Activated CD8-positive, alpha-beta T cell treated with anti-CD3 and anti-CD28 coated beads, Interleukin-2, amount 10 ng/mL, durations not matched to agents 7 days and 5 days (primary cell): Measurements from ENCODE around the gene DEFB121. TPM values are rescaled to one million over a fixed set of nuclear protein-coding genes. Genes with fewer than 3 reads are reported as not detected.
"Not testable (repeated sequence)": the region's sequence is repeated elsewhere in the genome, so short reads cannot be mapped to it uniquely, and the experiment has no call there.

Experiments
- ATAC-seq: fragments of 150-1000 bp; cut with Tn5 transposase; one replicate; pipeline ENCODE4 v1.10.0; 2021; ENCODE audit warnings: moderate library complexity
- CTCF ChIA-PET: fragments of 350-600 bp; sonication (Branson Sonifier 250); formaldehyde crosslinking; loops from one replicate; lab custom pipeline; 2021; ENCODE audit warnings: antibody characterized with exemption; lab: Charles Lee
- POLR2A ChIA-PET: fragments of 350-600 bp; sonication (Branson Sonifier 250); formaldehyde crosslinking; loops from one replicate; lab custom pipeline; 2021; ENCODE audit warnings: antibody characterized with exemption; lab: Charles Lee
- DNase-seq: peaks from one replicate; pipeline ENCODE4 v3.0.0-alpha.2; 2020
- H3K27ac Mint-ChIP-seq: one replicate; pipeline ENCODE4 v1.8.0; 2021; ENCODE audit warnings: mild to moderate bottlenecking, mixed read lengths
- H3K27me3 Mint-ChIP-seq: one replicate; pipeline ENCODE4 v1.8.0; 2021; ENCODE audit warnings: low read depth, mixed read lengths
- H3K36me3 Mint-ChIP-seq: one replicate; pipeline ENCODE4 v1.8.0; 2021; ENCODE audit warnings: low read depth, mixed read lengths
- H3K4me1 Mint-ChIP-seq: one replicate; pipeline ENCODE4 v1.8.0; 2021; ENCODE audit warnings: low read depth, mixed read lengths
- H3K4me3 Mint-ChIP-seq: one replicate; pipeline ENCODE4 v1.8.0; 2021; ENCODE audit warnings: mild to moderate bottlenecking, mixed read lengths
- H3K9me3 Mint-ChIP-seq: one replicate; pipeline ENCODE4 v1.8.0; 2022; ENCODE audit warnings: mixed read lengths; ENCODE audit not compliant: insufficient read depth
- total RNA-seq, 2 experiments: library from RNA; stranded (reverse); gene quantifications; one replicate each; pipeline ENCODE4 v1.2.3, GENCODE V29; 2021

Gene DEFB121, protein sequence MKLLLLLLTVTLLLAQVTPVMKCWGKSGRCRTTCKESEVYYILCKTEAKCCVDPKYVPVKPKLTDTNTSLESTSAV
- total RNA-seq, result not detected

DNA sequence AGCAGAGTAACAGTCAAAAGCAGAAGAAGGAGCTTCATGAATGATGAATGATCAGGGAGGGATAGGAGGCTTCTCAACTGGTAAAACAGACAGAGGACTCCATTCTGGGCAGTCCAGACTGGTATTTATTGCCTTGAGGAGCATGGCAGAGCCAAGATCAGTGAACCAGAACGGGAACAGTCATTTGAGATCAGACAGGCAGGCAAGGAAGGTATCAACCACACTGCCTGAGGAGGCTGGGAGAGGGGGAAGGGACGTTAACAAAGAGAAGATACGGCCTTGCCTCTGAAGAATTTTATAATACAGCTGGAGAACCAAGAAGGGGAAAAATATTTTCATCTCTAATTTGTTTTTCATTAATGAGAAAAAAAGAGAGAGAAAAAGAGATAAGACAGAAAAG, at the start of gene DEFB121:
Gene DEFB121, minus strand, starts transcription at position 101 of the 400 bp plus-strand sequence. Its CDS starts 63 bp downstream, at position 38.
- ATAC-seq, result no peak
- POLR2A ChIA-PET, result no interaction called here
- H3K27me3 Mint-ChIP-seq, result no peaks in the 10 kb centered on the region
- H3K27ac Mint-ChIP-seq, result no peak within 1 kb of the TSS
- DNase-seq, result no peak
- H3K36me3 Mint-ChIP-seq, result no peaks in the 10 kb centered on the region
- CTCF ChIA-PET, result interaction anchor here (1.3 kb wide), 1 partner anchor 91 kb away, joined by 3 read pairs; no protein-coding TSS in a partner anchor
- H3K9me3 Mint-ChIP-seq, result no peaks in the 10 kb centered on the region
- H3K4me3 Mint-ChIP-seq, result no peak within 1 kb of the TSS
- H3K4me1 Mint-ChIP-seq, result no peaks in the 10 kb centered on the region

DNA sequence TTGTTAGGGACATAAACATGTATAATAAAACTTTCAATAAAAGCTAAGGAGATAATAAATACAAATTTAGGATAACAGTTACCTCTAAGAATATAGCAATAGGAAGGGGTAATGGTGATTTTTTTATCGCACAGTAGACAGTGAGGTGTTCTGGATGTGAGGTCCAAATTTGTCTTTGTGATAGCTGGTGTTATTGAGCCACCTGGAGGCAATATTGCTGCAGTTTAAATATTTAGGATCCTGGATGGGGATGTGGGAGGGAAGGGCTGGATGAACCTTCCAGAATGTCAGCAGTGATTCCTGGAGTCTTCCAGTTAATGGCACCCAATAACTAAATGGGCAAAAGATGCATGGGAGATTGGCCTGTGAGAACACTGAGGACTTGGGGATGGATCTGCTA, 48.3 kb upstream of the DEFB121 start:
- ChIA-PET CTCF (interaction anchor here (1.3 to 1.8 kb wide), 2 partner anchors 14 to 49 kb away, joined by 3 to 5 read pairs; partner anchors contain the start of gene DEFB123), POLR2A (no interaction called here)
- H3K27ac Mint-ChIP-seq, result no peak overlapping the region
- ATAC-seq (no peak), DNase-seq (no peak)
- H3K36me3 Mint-ChIP-seq, result no peaks in the 10 kb centered on the region
- H3K4me3 Mint-ChIP-seq, result no peak overlapping the region
- peaks cover 5% of the 10 kb centered on the region for H3K27me3 Mint-ChIP-seq
- no peaks in the 10 kb centered on the region for H3K4me1 Mint-ChIP-seq
- no peaks in the 10 kb centered on the region for H3K9me3 Mint-ChIP-seq

DNA sequence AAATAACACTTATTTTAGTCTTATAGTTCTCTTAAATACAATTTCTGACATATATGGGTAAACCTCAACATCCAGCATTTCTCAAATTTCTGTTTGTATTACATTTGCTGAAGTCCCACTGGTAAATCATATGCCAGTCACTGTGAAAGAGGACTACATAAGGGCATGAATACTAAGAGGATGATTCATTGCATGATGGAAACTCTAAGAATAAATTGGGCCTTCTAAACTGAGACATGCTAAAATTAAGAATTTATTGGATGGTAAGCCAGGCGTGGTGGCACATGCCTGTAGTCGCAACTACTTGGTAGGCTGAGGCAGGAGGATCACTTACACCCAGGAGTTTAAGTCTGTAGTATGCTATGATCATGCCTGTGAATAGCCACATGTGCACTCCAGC, 46.6 kb upstream of the DEFB121 start:
- Mint-ChIP-seq H3K4me1 (no peaks in the 10 kb centered on the region), H3K36me3 (no peaks in the 10 kb centered on the region), H3K27me3 (peaks cover 2% of the 10 kb centered on the region), H3K4me3 (no peak overlapping the region), H3K9me3 (no peaks in the 10 kb centered on the region), H3K27ac (no peak overlapping the region)
- ATAC-seq (no peak), DNase-seq (no peak)
- ChIA-PET POLR2A (no interaction called here), CTCF (no interaction called here)

DNA sequence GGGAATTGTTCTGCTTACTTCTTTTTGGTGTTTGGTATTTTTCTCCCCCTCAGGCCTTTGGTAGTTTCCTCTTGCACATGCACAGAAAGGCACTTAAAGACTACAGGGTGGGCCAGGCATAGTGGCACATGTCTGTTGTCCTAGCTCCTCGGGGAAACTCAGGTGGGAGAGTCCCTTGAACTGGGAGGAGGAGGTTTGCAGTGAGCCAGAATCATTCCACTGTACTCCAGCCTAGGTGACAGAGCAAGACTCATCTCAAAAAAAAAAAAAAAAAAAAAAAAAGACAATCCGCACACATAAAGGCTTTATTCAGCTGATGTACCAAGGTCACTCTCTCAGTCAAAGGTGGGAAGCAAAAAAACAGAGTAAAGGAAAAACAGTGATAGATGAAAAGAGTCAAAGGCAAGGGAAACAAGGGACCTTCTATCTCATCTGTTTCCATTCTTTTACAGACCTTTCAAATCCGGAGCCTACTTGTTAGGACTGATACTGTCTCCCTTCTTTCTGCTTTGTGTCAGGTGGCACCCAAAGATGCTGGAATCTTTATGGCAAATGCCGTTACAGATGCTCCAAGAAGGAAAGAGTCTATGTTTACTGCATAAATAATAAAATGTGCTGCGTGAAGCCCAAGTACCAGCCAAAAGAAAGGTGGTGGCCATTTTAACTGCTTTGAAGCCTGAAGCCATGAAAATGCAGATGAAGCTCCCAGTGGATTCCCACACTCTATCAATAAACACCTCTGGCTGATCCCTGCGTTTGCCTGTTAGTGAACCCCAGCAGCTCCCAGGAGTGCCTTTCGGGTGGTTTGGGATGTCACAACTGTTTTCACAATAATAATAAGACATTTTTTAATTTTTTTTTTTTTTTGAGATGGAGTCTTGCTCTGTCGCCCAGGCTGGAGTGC, 43.7 kb upstream of the DEFB121 start:
- DNase-seq (no peak), ATAC-seq (no peak)
- H3K36me3 Mint-ChIP-seq, result no peaks in the 10 kb centered on the region
- no peaks in the 10 kb centered on the region for H3K9me3 Mint-ChIP-seq
- ChIA-PET POLR2A (no interaction called here), CTCF (interaction anchor here (0.6 to 0.9 kb wide), 3 partner anchors 9 to 54 kb away, joined by 3 to 4 read pairs (median 3); no protein-coding TSS in a partner anchor)
- H3K4me1 Mint-ChIP-seq, result no peaks in the 10 kb centered on the region
- H3K4me3 Mint-ChIP-seq, result no peak overlapping the region
- peaks cover 2% of the 10 kb centered on the region for H3K27me3 Mint-ChIP-seq
- H3K27ac Mint-ChIP-seq, result no peak overlapping the region

DNA sequence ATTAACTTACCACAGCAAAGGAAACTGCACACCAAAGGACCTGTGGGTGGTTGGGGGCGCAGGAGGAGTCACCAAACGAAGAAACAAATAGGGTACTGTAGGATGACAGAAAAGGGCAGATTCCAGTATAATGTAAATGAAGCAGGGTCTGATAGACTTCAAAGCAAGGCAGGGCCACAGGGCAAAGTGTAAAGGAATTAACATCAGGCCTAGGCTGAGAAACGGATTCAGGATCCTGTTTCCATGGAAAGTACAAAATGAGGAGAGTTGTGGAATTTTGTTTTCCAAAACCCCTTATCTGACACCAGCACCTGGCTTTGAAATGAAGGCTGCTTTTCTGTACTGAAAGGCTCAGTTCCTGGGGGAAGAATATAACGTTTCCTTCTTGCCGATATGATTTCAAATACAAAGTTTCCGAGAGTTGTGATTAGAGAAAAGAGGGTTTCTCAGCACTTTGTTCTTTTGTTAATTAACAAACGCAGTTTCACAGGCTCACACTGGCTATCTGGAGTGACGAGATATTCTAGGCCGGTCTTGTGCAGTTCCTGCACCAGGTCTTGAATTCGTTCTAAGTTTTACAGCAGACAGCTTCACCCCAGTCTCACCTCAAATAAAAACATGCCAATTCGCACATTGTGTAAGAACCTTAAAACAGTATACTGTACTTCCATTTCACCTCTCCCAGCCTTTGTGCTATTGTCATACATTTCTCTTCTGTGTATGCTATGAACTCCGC, 40.2 kb upstream of the DEFB121 start:
- Mint-ChIP-seq H3K36me3 (no peaks in the 10 kb centered on the region), H3K4me1 (no peaks in the 10 kb centered on the region), H3K4me3 (no peak overlapping the region), H3K27ac (no peak overlapping the region), H3K27me3 (peaks cover 2% of the 10 kb centered on the region), H3K9me3 (no peaks in the 10 kb centered on the region)
- ChIA-PET CTCF (no interaction called here), POLR2A (no interaction called here)
- no peak for DNase-seq
- ATAC-seq, result no peak

DNA sequence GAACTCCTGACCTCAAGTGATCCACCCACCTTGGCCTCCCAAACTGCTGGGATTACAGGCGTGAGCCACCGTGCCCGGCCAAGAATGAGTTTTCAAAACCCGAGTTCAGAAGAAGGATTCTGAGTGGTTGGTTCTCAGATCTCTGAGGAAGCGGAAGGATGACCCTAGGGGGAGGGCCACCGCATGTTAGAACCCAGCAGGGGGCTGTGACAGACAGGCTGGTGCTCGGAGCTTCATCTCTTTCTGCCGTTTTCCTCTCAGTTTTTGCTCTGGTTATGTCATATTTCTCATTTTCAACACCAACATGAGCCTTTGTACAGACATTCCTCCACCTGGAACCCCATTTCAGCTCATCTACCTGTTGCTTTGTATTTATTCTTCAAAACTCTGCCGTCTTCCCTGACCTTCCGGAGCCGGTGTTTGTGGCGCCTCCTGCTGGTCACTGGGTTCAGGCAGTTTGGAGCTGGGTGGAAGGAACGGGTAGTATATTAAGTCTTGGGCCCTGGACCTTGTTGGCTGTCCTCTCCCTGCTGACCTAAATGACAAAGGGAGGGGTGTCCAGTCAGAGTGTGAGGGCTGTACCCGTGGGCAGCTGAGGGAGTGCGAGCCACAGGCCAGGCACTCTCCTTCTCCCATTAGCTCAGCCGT, 34.1 kb upstream of the DEFB121 start, which contains the start of gene DEFB123:
Gene DEFB123, plus strand, starts transcription at position 621 of the 648 bp plus-strand sequence. CDS start 67 bp downstream, outside the sequence.
- Mint-ChIP-seq H3K27ac (no peak within 1 kb of the TSS), H3K4me3 (no peak within 1 kb of the TSS), H3K36me3 (no peaks in the 10 kb centered on the region), H3K4me1 (no peaks in the 10 kb centered on the region), H3K27me3 (no peaks in the 10 kb centered on the region), H3K9me3 (no peaks in the 10 kb centered on the region)
- ChIA-PET POLR2A (no interaction called here), CTCF (interaction anchor here (0.6 to 1.4 kb wide), 3 partner anchors 14 to 28 kb away, joined by 3 to 5 read pairs (median 4); no protein-coding TSS in a partner anchor)
- no peak for ATAC-seq
- no peak for DNase-seq

DNA sequence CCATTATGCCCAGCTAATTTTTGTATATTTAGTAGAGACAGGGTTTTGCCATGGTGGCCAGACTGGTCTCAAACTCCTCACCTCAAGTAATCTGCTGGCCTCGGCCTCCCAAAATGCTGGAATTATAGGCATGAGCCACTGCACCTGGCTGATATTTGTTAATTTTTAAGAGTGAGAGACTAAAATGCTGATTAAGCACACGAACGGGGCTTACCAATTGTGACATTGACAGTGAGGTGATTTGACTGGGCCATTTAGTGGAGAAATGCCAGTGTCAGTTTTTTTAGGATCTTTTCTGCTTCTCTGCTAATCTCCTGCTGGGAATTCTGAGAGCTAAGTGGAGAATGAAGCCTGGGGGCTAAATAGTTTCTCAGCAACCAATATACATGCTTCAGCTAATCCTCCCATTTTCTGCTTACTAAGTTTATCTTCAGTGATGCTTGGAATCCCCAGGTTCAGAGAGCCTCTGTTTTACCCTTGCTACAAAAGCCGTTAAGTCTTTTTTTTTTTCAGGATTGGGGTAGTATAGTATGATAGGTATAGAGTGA, 24.6 kb upstream of the DEFB121 start:
- no peaks in the 10 kb centered on the region for H3K36me3 Mint-ChIP-seq
- no peak overlapping the region for H3K4me3 Mint-ChIP-seq
- DNase-seq, result no peak
- no peaks in the 10 kb centered on the region for H3K9me3 Mint-ChIP-seq
- ChIA-PET POLR2A (no interaction called here), CTCF (no interaction called here)
- no peak for ATAC-seq
- H3K27ac Mint-ChIP-seq, result no peak overlapping the region
- H3K4me1 Mint-ChIP-seq, result no peaks in the 10 kb centered on the region
- peaks cover 2% of the 10 kb centered on the region for H3K27me3 Mint-ChIP-seq

DNA sequence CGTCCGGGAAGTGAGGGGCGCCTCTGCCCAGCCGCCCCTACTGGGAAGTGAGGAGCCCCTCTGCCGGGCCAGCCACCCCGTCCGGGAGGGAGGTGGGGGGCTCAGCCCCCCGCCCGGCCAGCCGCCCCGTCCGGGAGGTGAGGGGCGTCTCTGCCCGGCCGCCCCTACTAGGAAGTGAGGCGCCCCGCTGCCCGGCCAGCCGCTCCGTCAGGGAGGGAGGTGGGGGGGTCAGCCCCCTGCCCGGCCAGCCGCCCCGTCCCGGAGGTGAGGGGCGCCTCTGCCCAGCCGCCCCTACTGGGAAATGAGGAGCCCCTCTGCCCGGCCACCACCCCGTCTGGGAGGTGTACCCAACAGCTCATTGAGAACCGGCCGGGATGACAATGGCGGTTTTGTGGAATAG, 21.6 kb upstream of the DEFB121 start:
- H3K27ac Mint-ChIP-seq, ATAC-seq, H3K9me3 Mint-ChIP-seq, H3K36me3 Mint-ChIP-seq, H3K27me3 Mint-ChIP-seq, H3K4me3 Mint-ChIP-seq, POLR2A ChIA-PET, H3K4me1 Mint-ChIP-seq, DNase-seq, CTCF ChIA-PET: not testable (repeated sequence)

DNA sequence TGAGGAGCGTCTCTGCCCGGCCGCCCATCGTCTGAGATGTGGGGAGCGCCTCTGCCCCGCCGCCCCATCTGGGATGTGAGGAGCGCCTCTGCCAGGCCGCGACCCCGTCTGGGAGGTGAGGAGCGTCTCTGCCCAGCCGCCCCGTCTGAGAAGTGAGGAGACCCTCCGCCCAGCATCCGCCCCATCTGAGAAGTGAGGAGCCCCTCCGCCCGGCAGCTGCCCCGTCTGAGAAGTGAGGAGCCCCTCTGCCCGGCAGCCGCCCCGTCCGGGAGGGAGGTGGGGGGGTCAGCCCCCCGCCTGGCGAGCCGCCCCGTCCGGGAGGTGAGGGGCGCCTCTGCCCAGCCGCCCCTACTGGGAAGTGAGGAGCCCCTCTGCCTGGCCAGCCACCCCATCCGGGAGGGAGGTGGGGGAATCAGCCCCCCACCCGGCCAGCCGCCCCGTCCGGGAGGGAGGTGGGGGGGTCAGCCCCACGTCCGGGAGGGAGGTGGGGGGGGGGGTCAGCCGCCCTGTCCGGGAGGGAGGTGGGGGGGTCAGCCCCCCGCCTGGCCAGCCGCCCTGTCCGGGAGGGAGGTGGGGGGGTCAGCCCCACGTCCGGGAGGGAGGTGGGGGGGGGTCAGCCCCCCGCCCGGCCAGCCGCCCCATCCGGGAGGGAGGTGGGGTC, 21.0 kb upstream of the DEFB121 start:
- H3K27me3 Mint-ChIP-seq, H3K4me3 Mint-ChIP-seq, ATAC-seq, H3K9me3 Mint-ChIP-seq, DNase-seq, H3K4me1 Mint-ChIP-seq, POLR2A ChIA-PET, H3K36me3 Mint-ChIP-seq, CTCF ChIA-PET, H3K27ac Mint-ChIP-seq: not testable (repeated sequence)

DNA sequence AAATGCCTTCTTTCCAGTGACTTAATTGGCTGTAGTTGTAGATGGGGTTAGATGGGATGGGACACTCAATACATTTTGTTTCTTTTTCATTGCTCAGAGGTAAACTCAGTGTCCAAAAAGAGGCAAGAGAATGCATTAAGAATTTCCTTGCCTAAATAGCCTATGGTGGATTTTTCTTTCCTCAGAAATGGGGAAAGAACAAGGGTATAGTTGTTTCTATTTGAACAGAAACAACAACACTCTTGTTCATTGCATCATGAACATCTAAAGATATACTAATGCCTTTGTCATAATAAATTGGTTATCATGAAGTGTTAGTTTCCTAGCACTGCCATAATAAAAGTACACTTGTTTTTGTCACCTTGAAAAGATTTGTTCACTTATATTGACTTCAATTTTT, 19.8 kb upstream of the DEFB121 start:
- no peaks in the 10 kb centered on the region for H3K4me1 Mint-ChIP-seq
- no peaks in the 10 kb centered on the region for H3K9me3 Mint-ChIP-seq
- POLR2A ChIA-PET, result no interaction called here
- H3K27ac Mint-ChIP-seq, result no peak overlapping the region
- H3K4me3 Mint-ChIP-seq, result no peak overlapping the region
- H3K36me3 Mint-ChIP-seq, result no peaks in the 10 kb centered on the region
- DNase-seq (no peak), ATAC-seq (no peak)
- CTCF ChIA-PET, result no interaction called here
- peaks cover 7% of the 10 kb centered on the region for H3K27me3 Mint-ChIP-seq

DNA sequence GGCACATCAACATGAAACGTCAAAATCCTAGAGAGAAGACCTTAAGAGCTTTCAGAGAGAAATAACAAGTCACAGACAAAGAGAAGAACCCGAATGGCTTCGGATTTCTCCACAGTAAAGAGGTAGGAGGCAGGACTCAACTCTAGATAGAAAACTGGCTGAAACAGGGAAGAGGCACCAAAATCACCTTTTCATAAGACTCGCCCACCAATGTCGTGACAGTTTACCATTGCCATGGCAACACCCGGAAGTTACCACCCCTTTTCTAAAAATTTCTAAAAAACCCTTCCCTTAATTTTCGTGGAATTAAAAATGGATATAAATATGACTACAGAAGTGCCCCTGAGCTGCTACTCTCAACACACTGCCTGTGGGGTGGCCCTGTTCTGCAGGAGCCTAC, 12.3 kb upstream of the DEFB121 start:
- ChIA-PET POLR2A (no interaction called here), CTCF (no interaction called here)
- no peaks in the 10 kb centered on the region for H3K9me3 Mint-ChIP-seq
- H3K4me1 Mint-ChIP-seq, result no peaks in the 10 kb centered on the region
- DNase-seq, result no peak
- no peak overlapping the region for H3K4me3 Mint-ChIP-seq
- peaks cover 4% of the 10 kb centered on the region for H3K27me3 Mint-ChIP-seq
- no peak for ATAC-seq
- H3K36me3 Mint-ChIP-seq, result no peaks in the 10 kb centered on the region
- H3K27ac Mint-ChIP-seq, result no peak overlapping the region
